ENCODE data around the gene OR5H6. TPM values are rescaled to one million over a fixed set of nuclear protein-coding genes. Genes with fewer than 3 reads are reported as not detected.

OR5H6 gene
- not detected in 2 replicates for total RNA-seq

GRCh38 chr3:98263944-98264343 lies at the start of gene OR5H6:
Gene OR5H6, plus strand, starts transcription at chr3:98264244. Its CDS starts 89 bp downstream, at chr3:98264333.

GRCh38 chr3:98282205-98282604 lies 18.2 kb downstream of the OR5H6 start, which contains the start of gene OR5H2:
Gene OR5H2, plus strand, starts transcription at chr3:98282505. Its CDS starts 398 bp downstream, at chr3:98282903.

Other genes starting within 250 kb of the OR5H6 start
- not detected in 2 replicates for gene GABRR3, start 228.9 kb upstream of the OR5H6 start, total RNA-seq
- not detected in 2 replicates for gene OR5AC2, start 177.1 kb upstream of the OR5H6 start, total RNA-seq
- gene OR5H1, start 133.5 kb upstream of the OR5H6 start, total RNA-seq: not detected in 2 replicates
- gene OR5H14, start 116.8 kb upstream of the OR5H6 start, total RNA-seq: not detected in 2 replicates
- not detected in 2 replicates for gene OR5H15, start 97.5 kb upstream of the OR5H6 start, total RNA-seq
- gene OR5H2, start 18.3 kb downstream of the OR5H6 start, total RNA-seq: not detected in 2 replicates
- gene OR5K4, start 89.6 kb downstream of the OR5H6 start, total RNA-seq: not detected in 2 replicates
- not detected in 2 replicates for gene OR5K3, start 126.4 kb downstream of the OR5H6 start, total RNA-seq
- gene OR5K1, start 199.0 kb downstream of the OR5H6 start, total RNA-seq: not detected in 2 replicates
- not detected in 2 replicates for gene OR5K2, start 233.4 kb downstream of the OR5H6 start, total RNA-seq